ENCODE data around the gene ADGRF1.

Gene ADGRF1

DNA sequence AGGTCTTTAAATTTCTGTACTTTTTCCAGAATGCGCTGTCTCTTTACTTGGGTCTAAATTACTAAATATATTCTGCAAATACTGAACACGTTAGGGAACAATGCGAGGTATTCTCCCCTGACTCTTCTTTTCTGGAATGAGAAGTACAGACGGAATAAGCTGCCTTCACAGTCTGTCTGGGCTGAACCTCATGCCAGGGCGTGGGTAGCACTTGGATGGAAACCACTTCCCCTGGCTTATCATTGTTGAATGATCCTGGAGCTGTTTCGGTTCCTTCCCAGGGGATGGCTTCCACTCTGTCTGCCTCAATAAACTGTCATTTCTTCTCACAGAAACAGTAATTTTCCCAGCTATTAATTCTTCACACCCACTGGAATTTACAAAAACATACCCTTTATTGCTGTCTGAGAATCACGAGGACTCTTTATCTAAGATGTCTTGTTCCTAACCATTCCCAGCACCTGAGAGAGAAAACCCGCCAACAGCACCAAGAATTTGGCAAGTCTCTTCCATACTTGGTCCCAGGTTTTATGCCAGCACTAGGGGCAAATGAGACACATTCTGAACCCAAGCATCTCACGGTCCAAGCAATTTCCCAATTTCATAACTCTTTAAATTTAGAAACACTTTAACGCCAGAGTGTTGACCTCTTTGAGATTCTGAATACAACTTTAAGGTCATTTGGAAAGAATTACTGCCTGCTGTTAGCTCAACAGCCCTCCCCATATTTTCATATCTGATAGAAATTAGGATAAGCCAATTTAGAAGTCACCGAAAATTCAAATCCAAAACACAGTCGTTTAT lies 77.2 kb downstream of the ADGRF1 start:
- H3K9me3 ChIP-seq, result no peaks in the 10 kb centered on the region
- H3K27ac ChIP-seq, result no peak overlapping the region
- TF ChIP-seq CTCF (IDR thresholded peaks at IDR 0.05), result no peak
- H3K4me1 ChIP-seq (ENCODE audit: control insufficient read depth in 1 of 2, insufficient read depth in 1 of 2, low read depth in 1 of 2, low read length in 1 of 2), result peaks cover 19 to 38% of the 10 kb centered on the region in 2 experiments
- H3K4me3 ChIP-seq (ENCODE audit: low read depth in 1 of 2, low read length in 1 of 2), result no peak overlapping the region
- no peaks in the 10 kb centered on the region for H3K27me3 ChIP-seq
- no peaks in the 10 kb centered on the region for H3K36me3 ChIP-seq

DNA sequence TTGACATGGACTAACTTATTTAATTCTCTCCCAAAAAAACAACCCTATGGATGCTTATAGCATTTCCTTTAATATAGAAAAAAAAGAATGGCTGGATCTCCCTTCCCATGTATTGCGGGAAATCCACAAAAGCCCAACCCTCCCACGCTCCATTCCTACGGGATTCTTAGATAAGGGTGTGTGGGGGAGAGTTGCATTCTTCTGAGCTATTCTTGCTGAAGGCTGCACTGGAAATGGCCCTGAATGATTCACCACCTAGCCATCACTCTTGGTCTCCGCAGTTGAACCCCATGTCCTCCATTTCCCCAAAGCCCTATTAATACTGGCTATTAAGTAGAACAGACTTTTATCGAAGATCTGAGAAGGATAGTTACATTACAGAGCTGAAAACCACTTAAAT lies 78.5 kb downstream of the ADGRF1 start:
- no peak for TF ChIP-seq CTCF (IDR thresholded peaks at IDR 0.05)
- no peaks in the 10 kb centered on the region for H3K36me3 ChIP-seq
- no peaks in the 10 kb centered on the region for H3K27me3 ChIP-seq
- no peak overlapping the region for H3K4me3 ChIP-seq (ENCODE audit: low read depth in 1 of 2, low read length in 1 of 2)
- H3K27ac ChIP-seq, result no peak overlapping the region
- peaks cover 19 to 38% of the 10 kb centered on the region in 2 experiments for H3K4me1 ChIP-seq (ENCODE audit: control insufficient read depth in 1 of 2, insufficient read depth in 1 of 2, low read depth in 1 of 2, low read length in 1 of 2)
- H3K9me3 ChIP-seq, result no peaks in the 10 kb centered on the region

GRCh38 chr6:46963039-46963438 lies 79.1 kb downstream of the ADGRF1 start:
- Histone ChIP-seq H3K27ac (no peak overlapping the region), H3K4me1 (ENCODE audit: control insufficient read depth in 1 of 2, insufficient read depth in 1 of 2, low read depth in 1 of 2, low read length in 1 of 2) (peaks cover 19 to 38% of the 10 kb centered on the region in 2 experiments), H3K4me3 (ENCODE audit: low read depth in 1 of 2, low read length in 1 of 2) (no peak overlapping the region), H3K9me3 (no peaks in the 10 kb centered on the region), H3K27me3 (no peaks in the 10 kb centered on the region), H3K36me3 (no peaks in the 10 kb centered on the region)
- TF ChIP-seq CTCF (IDR thresholded peaks at IDR 0.05), result no peak

- Histone ChIP-seq H3K27me3 (no peaks in the 10 kb centered on the region), H3K4me3 (ENCODE audit: low read depth in 1 of 2, low read length in 1 of 2) (no peak overlapping the region), H3K4me1 (ENCODE audit: control insufficient read depth in 1 of 2, insufficient read depth in 1 of 2, low read depth in 1 of 2, low read length in 1 of 2) (peaks cover 19 to 36% of the 10 kb centered on the region in 2 experiments), H3K36me3 (no peaks in the 10 kb centered on the region), H3K27ac (no peak overlapping the region), H3K9me3 (no peaks in the 10 kb centered on the region)
- no peak for TF ChIP-seq CTCF (IDR thresholded peaks at IDR 0.05)
Measured at GRCh38 chr6:46961711-46962110, 80.4 kb downstream of the ADGRF1 start.

DNA sequence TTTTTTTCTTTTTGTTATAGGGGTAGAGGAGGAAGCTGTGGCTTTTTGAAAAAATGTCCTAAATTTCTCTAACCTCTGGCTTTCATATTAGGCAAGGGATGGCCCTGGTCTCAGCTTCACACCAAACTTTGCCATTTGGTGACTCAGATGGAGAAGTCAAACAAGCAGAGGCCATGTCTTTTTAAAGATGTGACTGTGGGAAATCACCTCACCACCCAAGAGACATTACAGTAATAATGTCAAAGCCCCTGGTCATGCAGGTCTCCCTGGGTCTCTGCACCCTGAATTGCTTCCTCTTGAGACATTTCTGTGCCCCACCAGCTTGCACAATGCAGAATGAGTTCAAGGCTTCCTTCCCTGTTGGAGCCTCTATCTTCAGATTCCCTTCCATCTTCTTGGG lies 80.9 kb downstream of the ADGRF1 start:
- H3K27me3 ChIP-seq, result no peaks in the 10 kb centered on the region
- no peak overlapping the region for H3K4me3 ChIP-seq (ENCODE audit: low read depth in 1 of 2, low read length in 1 of 2)
- H3K27ac ChIP-seq, result no peak overlapping the region
- no peaks in the 10 kb centered on the region for H3K36me3 ChIP-seq
- no peaks in the 10 kb centered on the region for H3K9me3 ChIP-seq
- no peak for TF ChIP-seq CTCF (IDR thresholded peaks at IDR 0.05)
- H3K4me1 ChIP-seq (ENCODE audit: control insufficient read depth in 1 of 2, insufficient read depth in 1 of 2, low read depth in 1 of 2, low read length in 1 of 2), result peaks cover 15 to 31% of the 10 kb centered on the region in 2 experiments
